ENCODE results near the gene MBTPS1.

DNA sequence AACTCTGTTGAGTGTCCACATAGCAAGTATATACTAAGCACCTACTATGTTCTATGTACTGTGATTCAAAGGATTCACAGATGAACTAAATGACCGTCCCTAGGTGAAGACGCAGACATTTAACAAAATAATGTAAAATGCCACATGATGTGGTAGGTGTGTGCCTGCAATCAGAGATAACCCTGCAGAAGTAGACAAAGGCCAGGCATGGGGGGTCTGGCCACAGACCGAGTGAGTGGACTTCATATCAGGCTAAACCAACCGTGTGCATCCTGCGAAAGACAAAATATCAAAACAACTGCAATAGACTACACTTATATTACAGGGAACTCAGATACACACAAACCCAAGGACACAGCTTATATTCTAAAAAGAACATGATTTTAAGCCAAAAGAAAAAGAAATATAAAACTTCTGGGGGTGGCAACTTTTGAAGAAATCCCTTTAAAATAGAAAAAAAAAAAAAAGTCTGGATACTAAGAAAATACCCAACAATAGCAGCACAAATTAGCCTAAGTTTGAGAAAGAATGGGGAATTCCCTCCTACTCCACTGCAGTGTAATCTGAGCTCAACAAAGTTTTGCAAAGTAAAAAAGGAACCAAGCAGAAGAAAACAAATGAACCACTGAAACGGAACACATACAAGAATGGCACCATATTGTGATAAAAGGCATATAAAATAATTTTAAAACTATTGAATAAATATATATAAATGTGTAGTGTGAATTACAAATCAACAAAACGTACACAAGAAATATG, 16.0 kb upstream of the MBTPS1 start:
- TF ChIP-seq, protein P1, sequence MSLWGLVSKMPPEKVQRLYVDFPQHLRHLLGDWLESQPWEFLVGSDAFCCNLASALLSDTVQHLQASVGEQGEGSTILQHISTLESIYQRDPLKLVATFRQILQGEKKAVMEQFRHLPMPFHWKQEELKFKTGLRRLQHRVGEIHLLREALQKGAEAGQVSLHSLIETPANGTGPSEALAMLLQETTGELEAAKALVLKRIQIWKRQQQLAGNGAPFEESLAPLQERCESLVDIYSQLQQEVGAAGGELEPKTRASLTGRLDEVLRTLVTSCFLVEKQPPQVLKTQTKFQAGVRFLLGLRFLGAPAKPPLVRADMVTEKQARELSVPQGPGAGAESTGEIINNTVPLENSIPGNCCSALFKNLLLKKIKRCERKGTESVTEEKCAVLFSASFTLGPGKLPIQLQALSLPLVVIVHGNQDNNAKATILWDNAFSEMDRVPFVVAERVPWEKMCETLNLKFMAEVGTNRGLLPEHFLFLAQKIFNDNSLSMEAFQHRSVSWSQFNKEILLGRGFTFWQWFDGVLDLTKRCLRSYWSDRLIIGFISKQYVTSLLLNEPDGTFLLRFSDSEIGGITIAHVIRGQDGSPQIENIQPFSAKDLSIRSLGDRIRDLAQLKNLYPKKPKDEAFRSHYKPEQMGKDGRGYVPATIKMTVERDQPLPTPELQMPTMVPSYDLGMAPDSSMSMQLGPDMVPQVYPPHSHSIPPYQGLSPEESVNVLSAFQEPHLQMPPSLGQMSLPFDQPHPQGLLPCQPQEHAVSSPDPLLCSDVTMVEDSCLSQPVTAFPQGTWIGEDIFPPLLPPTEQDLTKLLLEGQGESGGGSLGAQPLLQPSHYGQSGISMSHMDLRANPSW (CRISPR knock-in tag; conservative IDR thresholded peaks at IDR 0.05; ENCODE audit: low read depth) = no peak
- TF ChIP-seq, protein P2, sequence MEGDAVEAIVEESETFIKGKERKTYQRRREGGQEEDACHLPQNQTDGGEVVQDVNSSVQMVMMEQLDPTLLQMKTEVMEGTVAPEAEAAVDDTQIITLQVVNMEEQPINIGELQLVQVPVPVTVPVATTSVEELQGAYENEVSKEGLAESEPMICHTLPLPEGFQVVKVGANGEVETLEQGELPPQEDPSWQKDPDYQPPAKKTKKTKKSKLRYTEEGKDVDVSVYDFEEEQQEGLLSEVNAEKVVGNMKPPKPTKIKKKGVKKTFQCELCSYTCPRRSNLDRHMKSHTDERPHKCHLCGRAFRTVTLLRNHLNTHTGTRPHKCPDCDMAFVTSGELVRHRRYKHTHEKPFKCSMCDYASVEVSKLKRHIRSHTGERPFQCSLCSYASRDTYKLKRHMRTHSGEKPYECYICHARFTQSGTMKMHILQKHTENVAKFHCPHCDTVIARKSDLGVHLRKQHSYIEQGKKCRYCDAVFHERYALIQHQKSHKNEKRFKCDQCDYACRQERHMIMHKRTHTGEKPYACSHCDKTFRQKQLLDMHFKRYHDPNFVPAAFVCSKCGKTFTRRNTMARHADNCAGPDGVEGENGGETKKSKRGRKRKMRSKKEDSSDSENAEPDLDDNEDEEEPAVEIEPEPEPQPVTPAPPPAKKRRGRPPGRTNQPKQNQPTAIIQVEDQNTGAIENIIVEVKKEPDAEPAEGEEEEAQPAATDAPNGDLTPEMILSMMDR (IDR thresholded peaks at IDR 0.05) = no peak
- no peak for TF ChIP-seq RORB (CRISPR knock-in tag; IDR thresholded peaks at IDR 0.05)
- TF ChIP-seq, protein P3, sequence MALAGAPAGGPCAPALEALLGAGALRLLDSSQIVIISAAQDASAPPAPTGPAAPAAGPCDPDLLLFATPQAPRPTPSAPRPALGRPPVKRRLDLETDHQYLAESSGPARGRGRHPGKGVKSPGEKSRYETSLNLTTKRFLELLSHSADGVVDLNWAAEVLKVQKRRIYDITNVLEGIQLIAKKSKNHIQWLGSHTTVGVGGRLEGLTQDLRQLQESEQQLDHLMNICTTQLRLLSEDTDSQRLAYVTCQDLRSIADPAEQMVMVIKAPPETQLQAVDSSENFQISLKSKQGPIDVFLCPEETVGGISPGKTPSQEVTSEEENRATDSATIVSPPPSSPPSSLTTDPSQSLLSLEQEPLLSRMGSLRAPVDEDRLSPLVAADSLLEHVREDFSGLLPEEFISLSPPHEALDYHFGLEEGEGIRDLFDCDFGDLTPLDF (CRISPR knock-in tag; IDR thresholded peaks at IDR 0.05) = no peak
- no peak for TF ChIP-seq ZNF121 (CRISPR knock-in tag; IDR thresholded peaks at IDR 0.05)
- TF ChIP-seq, protein P4, sequence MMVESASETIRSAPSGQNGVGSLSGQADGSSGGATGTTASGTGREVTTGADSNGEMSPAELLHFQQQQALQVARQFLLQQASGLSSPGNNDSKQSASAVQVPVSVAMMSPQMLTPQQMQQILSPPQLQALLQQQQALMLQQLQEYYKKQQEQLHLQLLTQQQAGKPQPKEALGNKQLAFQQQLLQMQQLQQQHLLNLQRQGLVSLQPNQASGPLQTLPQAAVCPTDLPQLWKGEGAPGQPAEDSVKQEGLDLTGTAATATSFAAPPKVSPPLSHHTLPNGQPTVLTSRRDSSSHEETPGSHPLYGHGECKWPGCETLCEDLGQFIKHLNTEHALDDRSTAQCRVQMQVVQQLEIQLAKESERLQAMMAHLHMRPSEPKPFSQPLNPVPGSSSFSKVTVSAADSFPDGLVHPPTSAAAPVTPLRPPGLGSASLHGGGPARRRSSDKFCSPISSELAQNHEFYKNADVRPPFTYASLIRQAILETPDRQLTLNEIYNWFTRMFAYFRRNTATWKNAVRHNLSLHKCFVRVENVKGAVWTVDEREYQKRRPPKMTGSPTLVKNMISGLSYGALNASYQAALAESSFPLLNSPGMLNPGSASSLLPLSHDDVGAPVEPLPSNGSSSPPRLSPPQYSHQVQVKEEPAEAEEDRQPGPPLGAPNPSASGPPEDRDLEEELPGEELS (CRISPR knock-in tag; IDR thresholded peaks at IDR 0.05) = no peak
- TF ChIP-seq, protein P5, sequence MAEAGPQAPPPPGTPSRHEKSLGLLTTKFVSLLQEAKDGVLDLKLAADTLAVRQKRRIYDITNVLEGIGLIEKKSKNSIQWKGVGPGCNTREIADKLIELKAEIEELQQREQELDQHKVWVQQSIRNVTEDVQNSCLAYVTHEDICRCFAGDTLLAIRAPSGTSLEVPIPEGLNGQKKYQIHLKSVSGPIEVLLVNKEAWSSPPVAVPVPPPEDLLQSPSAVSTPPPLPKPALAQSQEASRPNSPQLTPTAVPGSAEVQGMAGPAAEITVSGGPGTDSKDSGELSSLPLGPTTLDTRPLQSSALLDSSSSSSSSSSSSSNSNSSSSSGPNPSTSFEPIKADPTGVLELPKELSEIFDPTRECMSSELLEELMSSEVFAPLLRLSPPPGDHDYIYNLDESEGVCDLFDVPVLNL (CRISPR knock-in tag; IDR thresholded peaks at IDR 0.05; ENCODE audit: borderline replicate concordance, low read depth) = no peak
